NCI-H510A treated with DMSO at 0.1 percent for 48 hours (cell line): ENCODE data around the gene TENM4.
A peak's percentile ranks its signal among the peaks of the same experiment; 100 is the strongest.

Experiments used
- DNase-seq: peaks from one replicate; lab custom pipeline; 2025; lab: John Stamatoyannopoulos, UW

The TENM4 gene

DNA sequence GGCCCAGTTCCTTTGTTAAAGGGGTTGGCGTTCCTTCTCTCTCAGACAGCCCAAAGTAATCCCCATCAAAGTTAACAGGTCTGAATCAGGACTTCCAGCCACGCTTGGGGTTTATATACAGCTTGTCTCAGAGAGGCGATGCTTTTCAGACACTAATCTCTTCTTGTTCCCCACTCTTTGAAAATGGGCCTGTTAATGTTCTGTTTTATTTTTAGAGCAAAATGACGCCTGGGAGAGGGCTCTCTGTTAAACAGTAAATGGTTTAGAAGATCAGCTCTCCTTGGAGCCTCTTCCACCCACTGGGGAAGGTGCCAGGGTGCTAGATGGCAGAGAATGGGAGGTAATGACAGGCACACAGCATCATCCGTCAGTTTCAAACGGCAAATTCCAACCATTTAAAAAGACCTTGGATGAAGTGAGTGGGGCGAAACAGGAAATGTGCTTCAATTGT, 630.2 kb downstream of the TENM4 start:
- no peak for DNase-seq

DNA sequence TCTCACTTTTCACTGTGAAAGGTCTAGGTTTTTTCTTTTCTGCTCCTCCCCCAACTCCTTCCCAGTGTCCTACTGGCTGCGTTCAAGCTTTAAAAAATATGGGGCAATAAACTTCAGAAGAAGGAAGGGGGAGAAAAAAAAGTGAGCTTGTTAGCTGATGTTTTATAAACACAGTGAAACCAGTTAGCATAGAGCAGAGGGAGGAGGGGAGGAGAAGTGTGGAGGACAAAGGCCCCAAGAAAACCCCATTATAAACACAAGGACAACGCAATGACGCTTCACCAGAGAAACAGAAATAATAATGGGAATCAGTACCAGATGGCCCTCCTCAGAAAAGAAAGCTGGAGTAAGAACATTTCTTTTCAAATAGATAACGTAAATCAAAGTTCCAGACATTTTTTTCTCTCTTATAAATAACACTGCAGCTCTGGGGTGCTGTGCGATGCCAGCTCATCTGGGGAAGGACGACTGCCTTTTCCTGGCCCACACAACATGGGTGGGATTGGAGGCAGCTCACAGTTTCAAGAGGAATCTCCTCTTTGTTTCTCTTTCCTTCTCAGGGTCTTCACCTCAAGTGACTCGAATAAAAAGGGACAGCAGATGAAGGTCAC, 630.8 kb downstream of the TENM4 start:
- DNase-seq, result no peak

DNA sequence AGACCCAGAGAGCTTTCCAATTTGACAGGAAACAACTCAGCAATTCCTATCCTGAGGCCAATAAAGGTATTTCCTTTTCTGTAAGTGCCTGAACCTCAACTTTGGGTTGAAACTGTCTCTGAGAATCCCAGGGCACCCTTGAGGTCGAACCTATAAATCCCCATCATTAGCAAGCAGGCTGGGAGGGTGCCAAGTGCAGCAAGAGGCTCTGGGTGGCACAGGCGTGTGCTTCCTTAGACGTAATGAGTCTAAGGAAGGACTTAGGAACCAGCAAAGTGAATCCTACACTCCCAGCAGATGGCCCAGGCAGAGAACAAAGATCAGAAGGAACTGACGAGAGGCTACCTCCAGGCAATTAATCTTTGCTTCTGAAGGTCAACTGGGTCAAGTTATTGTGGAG, 631.9 kb downstream of the TENM4 start:
- DNase-seq, result no peak

DNA sequence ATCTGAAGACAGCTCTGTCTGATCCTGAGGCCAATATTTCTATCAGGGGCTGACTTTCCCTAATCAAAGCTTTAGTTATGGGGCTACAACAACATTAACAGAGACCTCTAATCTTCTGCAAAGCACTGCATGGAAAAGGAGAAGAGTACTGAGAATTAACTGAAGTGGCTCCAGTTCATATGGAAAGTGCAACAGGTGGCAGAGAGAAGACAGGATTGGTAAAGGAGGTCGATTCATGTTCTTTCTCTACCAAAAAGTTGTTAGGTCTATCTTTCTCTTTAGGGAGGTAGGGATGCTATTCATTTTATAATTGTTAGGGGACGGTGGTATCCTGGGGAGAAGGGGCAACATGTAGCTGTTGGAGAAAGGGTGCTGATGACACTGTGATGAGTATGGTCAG, 633.5 kb downstream of the TENM4 start:
- DNase-seq, result no peak

DNA sequence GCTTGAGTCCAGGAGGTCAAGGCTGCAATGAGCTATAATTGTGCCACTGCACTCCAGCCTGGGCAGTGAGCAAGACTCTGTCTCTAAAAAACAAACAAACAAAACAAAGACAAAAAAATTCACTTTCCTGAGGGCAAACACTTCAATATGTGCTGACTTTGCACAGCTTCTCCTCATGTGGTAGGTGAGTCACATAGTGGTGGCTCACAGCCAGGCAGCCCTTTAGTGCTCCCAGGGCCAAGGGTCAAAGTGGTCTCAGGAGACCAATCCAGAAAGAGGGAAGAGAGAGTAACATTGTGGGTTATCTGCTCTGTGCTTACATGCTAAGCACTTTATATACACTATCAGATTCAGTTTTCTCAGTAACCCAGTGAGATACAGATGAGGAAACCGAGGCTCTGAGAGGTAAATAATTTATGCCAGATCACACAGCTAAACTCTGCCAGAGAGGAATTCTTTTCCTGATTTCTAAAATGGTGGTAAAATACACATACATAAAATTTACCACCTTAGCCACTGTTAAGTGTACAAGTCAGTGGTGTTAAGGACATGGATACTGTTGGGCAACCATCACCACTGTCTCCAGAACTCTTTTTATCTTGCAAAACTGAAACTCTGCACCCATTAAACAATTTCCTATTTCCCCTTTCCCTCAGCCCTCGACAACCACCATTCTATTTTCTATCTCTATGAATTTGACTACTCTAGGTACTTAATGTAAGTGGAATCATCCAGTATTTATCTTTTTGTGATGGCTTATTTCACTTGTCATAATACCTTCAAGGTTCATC, 634.4 kb downstream of the TENM4 start:
- DNase-seq, result no peak

DNA sequence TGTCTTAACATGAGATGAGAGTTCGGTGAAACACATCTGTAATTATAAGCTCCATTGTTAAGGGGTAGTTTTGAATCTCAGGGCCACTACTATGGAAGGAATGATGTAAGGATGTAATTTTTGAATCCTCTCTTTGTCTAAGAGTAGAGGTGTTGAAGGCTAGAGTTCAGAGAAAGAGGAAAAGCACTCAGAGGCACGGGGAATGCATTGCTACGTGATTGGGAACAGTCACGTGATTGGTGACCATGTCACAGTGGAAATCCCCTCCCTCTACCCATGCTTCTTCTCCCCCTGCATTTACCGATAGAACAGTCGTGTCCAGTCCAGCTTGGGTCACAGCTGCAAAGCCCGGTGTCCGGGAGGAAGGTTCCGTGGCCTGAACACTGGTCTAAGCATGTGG, 635.8 kb downstream of the TENM4 start:
- no peak for DNase-seq

DNA sequence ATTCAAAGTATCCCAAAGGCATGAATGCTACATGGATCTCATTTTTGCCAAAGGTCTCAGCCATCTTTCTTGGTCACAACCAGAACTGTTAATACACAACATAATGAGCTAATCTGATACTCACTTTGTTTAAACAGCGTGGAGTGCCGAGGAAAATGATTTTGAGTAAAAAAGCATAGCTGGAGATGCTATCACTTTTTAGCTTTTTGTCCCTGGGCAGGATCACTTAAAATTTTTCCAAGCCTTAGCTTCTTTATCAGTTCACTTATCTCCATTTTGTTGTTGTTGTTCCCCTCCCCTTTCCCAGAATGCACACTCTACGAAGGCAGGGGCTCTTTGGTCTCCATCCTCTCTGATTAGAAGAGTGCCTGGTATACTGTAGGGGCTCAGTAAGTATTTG, 636.8 kb downstream of the TENM4 start:
- no peak for DNase-seq

DNA sequence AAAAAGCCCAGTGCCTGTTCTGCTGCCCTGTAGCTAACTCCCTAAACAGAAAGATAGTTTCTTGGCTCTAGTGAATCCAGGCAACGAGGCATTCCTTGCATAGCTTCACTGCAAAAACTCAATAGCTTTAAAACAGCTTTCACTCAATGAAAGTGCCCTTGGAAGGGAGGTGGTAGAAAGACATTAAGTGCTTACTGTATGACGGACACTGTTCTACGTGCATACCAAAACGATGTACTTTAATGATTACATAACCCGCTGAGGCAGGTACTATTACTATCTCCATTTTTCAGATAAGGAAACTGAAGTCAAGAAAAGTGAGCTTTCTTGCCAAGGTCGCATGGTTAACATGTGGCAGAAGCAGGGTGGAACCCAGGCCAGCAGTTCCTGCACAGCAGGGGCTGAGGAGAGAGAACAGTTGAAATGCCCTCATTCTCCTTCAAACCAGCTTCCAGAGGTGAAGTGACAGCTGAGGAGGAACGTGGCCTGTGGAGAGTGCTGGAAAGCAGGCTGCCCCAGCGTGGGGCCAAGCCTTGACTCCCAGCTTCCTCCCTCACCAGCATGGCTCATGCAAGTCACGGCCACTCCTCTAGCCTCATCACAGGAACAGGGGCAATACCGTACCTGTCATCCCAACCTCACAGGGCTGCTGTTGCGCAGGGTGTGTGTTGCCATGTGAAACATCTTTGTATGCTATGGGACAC, 638.6 kb downstream of the TENM4 start:
- DNase-seq, result no peak

DNA sequence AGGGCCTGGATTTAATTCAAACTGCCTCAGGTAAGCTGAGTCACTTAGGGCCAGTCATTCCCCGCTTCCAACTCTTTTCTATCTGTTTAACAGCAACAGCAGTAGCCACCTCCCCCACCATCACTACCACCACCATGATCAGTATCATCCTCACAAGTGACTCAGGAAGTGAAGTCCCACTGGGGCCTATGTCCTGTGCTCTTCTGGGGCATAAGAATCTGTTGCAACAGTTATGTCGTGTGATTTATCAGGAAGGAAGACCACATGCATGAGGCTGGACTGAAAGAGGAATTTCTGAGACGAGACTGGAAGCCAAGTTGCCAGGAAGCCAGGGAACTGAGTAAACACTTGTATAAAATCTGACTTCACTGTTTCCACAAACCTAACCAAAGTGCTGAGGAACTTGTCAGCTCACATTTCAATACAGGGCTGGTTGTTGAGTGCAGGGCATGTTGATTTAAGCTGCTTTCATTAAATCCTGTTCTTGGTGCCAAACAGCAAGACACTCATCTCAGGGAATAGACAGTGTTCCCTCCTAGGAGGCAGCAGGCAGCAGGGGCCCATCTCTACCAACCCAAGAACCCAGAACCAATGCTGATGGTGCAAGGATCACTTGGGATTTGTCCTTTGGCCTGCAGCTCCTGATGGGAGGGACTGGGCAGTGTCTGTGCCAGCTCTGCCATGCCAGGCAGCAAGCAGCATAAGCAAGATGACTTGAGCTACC, 639.5 kb downstream of the TENM4 start:
- peak; percentile 88 for DNase-seq

DNA sequence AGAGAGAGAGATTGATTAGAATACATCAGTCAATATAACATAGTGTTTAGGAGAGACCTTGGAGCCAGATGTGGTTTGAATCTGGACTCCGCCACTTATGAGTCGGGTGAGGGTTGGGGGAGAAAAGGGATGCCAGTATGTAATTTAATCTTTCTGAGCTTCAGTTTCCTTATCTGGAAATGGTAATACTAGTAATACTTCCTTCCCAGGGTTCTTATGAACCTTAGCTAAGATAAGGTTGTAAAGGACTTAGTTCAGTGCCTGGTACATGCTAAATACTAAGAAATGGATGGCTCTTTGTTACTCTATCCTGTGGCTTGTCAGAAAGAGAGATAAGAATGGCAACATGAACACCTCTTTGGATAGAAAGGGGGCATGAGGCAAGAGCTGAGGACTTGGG, 640.1 kb downstream of the TENM4 start:
- no peak for DNase-seq

DNA sequence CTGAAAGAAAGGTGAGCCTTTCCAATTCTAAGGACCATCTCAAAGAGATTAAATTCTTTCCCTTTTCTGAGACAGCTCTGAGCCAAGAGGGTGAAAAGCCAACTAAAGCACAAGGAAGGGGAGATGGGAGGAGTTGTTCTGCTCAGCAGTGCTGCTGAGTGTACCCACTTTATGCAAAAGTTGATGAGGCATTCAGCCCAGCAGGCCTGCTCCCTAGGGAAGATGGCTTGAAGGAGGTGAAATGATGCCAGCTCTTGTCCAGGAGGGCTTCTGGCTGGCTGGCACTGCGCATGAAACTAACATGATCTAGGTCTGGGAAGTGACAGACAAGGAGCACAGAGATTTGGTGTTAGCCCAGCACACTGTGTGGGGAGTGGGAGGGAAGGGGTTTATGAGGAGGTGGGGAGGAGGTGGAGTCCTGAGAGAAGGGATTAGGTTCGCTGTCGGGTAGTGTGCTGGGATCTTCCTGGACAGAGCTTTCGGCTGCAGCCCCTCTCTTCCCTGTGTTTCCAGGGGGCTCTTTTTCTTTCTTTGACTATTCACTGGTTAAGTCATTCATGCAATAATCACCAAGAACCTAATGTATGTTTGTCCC, 640.6 kb downstream of the TENM4 start:
- no peak for DNase-seq

DNA sequence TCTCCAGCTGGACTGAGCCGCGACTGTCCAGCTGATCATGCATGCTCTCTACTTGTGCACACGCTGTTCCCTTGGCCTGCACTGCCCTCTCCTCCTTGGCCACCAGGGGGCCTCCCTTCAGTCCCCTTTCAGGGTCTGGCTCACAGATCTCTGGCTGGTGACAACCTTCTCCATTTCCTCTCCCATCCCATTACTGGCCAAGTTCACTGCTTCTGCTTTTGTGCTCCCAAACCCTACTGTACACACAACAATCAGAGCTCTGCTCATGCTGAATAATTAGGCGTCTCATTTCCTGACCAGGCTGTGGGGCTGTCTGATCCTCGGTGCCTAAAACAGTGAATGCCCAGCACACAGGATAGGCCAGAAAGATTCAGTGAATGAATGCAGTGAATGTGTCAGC, 642.2 kb downstream of the TENM4 start:
- peak; percentile 64 for DNase-seq

DNA sequence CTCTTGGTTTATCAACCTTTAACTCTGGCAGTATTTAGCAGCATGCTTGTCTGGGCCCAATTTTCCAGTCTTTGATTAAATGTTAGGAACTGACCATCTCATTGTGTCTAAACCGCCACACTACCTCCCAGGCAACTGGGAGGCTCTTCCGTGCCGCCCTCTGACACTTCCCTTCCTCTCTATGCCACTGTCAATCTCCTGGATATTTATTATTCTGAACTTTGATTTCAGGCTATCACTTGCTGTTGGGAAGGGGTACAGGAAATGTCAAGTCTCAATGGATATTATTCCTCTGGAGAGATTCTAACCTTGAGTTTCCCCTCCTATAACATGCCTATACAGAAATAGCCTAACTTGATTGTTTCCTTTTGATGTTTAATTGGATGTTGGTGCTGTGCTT, 643.3 kb downstream of the TENM4 start:
- no peak for DNase-seq

DNA sequence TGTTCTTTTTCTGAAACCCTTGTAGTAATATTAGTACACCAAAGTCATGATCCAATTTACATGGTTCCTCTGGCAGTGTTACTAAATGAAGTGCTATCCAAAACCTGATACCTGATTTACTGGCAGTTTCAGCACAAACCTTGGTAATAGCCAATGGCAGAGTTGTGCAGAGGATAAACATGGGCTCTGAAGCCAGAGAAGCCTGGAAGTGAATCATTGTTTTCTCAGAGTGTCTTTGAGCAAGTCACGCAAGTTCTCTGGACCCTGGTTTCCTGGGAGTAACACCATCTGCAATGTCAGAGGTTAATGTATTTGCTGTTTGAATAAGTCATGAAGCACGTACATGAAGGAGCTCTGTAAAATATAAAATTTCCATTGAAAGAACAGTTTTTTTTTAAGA, 643.9 kb downstream of the TENM4 start:
- no peak for DNase-seq

DNA sequence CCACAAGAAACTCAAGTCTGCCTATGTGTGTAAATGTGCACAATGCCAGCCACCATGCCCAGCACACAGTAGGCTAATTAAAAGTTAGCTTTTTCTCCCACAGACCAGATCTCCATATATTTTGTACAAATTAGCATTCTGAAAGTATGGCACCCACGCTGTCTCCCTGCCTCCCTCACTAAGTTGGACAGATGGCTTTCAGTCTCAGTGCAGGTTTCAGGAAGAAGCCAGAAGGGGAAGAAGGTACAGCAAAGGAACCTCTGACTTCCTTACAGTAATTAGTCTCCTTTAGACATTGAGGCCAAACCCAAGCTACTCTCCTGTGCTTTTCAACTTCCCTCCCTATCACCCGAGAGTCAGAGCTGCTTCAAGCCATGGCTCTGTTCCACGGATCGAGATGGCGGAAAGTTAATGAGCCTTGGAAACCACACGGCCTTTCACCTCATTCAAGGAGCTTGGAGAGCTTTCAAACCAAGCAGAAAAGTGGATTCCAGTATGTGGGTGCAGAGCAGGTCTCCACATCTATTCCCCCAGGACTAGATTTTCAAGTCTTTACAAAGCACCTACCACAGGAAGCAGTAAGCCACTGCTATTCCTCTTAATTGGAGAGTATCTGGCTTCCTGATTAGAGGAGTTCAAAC, 645.1 kb downstream of the TENM4 start:
- peak; percentile 47 for DNase-seq

DNA sequence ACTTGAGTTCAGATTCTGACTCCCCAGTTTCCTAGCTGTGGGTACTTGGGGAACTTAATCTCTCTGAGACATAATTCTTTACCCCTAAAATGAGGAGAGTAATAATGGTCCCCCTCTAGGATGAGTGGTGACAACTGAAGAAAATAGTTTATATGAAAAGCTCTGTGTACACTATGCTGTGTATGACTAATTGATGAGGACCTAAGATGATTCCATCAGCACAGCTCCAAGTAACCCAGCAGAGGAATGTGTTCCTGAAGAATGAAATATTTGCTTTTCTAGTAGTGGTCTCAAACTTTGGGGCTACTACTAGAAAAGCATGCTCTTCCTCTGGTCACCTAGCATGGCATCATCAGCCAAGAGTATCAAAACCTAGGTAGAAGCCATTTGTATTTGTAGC, 648.9 kb downstream of the TENM4 start:
- no peak for DNase-seq

DNA sequence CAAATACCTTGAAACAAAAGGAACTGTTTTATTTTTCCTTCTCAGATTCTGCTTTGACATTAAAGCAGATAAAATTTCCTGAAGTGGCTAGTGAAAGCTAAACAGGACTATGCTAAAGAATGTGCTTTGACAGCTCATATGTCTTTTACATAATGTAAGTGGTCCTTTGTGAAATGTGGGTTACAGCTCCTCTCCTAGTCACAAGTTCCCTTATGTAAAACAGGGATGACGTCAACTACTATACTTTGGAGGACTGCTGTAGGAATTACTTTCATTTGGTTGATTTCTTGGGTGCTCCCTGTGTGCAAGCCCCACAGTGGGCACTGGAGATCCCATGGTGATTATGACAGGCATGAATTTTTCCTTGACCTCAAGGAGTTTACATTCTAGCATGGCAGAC, 649.6 kb downstream of the TENM4 start:
- DNase-seq, result peak; percentile 39

DNA sequence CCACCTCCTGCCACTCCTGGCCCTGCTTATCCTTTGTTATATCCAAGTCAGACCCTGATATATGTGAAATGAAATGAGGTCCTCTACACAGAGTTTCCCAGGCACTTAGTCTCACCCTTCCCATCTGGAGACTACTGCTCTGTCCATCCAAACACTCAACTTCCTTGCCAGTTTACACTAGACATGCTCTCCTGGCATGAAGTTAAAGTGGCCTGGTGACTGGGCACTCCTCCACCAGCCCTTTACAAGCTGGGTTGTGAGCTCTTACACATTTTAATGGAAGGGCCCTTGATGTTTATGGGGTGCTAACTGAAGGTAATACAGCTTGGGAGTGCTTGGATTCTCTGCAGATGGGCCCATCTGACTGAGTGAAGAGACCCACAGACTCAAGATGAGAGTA, 650.0 kb downstream of the TENM4 start:
- DNase-seq, result peak; percentile 50

DNA sequence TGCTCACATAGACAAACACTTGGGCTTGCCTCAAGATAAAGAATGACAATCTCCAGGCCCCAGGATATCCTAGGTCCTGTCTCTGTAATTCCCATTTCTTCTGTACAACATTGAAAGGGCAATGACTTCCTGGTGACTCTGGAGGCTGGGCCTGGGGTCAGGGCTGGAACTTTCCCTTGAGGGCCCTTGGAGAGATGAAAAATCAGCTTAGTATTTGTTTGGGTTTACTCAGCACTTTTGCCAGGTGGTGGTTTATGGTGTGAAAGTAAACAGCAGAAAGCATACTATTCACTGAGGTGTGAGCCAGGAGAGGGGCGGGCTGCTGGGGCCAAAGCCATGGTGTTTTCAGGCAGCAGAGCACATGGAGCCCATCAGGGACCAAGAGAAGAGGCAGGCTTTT, 651.5 kb downstream of the TENM4 start:
- peak; percentile 57 for DNase-seq

DNA sequence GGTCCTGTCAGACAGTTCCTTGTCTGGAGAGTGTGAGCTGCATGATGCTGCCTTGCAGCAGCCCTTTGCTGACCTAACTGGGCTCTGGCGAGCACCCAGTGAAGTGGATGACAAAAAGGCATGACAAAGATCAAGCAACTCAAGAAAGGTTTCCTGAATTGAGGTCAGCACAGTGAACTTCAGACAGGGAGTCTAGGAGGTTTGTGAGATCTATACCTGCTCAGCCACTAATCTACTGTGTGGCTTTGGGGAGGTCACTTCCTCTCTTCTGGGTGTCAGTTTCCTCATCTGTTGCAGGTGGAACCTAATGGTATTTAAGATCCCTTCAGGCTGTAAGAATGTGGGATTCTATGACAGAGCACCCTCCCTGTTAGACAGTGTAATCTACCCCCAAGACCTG, 652.3 kb downstream of the TENM4 start:
- no peak for DNase-seq

DNA sequence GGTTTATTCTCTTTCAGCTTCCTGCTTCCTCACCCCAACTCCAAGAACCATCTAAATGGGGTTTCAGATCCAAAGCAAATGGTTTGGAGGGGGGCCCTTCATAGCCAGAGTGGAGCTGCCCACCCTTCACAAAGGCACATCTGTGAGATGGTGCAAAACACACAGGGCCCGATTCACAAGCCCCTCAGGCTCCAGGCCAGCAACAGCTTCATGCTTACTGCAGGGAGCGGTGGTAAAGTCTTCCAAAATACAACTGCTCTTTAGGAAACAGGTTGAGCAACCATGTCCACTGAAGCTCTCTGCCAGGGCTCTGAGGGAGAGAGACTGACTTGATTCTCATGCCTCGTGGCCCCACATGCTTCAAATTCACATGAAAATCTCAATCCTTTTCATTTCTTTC, 653.1 kb downstream of the TENM4 start:
- DNase-seq, result no peak

DNA sequence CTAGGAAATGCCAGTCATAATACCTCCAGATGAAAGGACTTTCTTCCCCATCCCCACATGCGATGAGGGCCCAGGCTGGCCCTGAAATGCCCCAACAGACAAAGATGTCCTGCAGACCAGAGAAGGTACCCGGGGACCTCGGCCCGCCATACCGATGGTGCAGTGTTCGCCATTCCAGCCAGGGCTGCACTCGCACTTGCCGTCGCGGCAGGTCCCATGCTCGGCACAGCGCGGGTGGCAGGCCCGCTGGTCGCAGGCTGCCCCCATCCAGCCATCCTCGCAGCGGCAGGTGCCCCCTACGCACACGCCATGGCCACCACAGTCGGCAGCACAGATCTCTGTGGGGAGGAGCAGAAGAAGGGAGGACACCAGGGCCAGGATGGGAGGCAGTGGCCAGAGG, 654.1 kb downstream of the TENM4 start:
- no peak for DNase-seq
